Measurements from ENCODE around the gene ILKAP. TPM values are rescaled to one million over a fixed set of nuclear protein-coding genes. Genes with fewer than 3 reads are reported as not detected.

The ILKAP gene
- total RNA-seq, 1 donor from 2014 or later, result 34.1 TPM

GRCh38 chr2:238149841-238150572 lies 53.5 kb downstream of the ILKAP start:
- no peaks in the 10 kb centered on the region for H3K36me3 Mint-ChIP-seq (ENCODE audit: unreplicated experiment)
- no peak overlapping the region for H3K27ac Mint-ChIP-seq (ENCODE audit: unreplicated experiment)

GRCh38 chr2:238148981-238149380 lies 54.5 kb downstream of the ILKAP start:
- no peak for DNase-seq (ENCODE audit: extremely low spot score, unreplicated experiment)
- H3K27ac Mint-ChIP-seq (ENCODE audit: unreplicated experiment), result no peak overlapping the region
- H3K36me3 Mint-ChIP-seq (ENCODE audit: unreplicated experiment), result no peaks in the 10 kb centered on the region
- H3K4me3 Mint-ChIP-seq (ENCODE audit: unreplicated experiment), result no peak overlapping the region
- no peaks in the 10 kb centered on the region for H3K27me3 Mint-ChIP-seq (ENCODE audit: unreplicated experiment)
- peaks cover 1% of the 10 kb centered on the region for H3K9me3 Mint-ChIP-seq (ENCODE audit: unreplicated experiment)
- TF ChIP-seq CTCF (IDR thresholded peaks at IDR 0.05), result no peak
- peaks cover 2% of the 10 kb centered on the region for H3K4me1 Mint-ChIP-seq (ENCODE audit: unreplicated experiment)

More at GRCh38 chr2:238149841-238150572, 53.5 kb downstream of the ILKAP start:
- DNase-seq (ENCODE audit: extremely low spot score, unreplicated experiment), result no peak
- Mint-ChIP-seq H3K4me1 (ENCODE audit: unreplicated experiment) (no peaks in the 10 kb centered on the region), H3K27me3 (ENCODE audit: unreplicated experiment) (no peaks in the 10 kb centered on the region), H3K9me3 (ENCODE audit: unreplicated experiment) (peaks cover 4% of the 10 kb centered on the region), H3K4me3 (ENCODE audit: unreplicated experiment) (no peak overlapping the region)
- no peak for TF ChIP-seq CTCF (IDR thresholded peaks at IDR 0.05)

GRCh38 chr2:238146884-238147544 lies 56.5 kb downstream of the ILKAP start:
- Mint-ChIP-seq H3K4me3 (ENCODE audit: unreplicated experiment) (no peak overlapping the region), H3K36me3 (ENCODE audit: unreplicated experiment) (no peaks in the 10 kb centered on the region), H3K9me3 (ENCODE audit: unreplicated experiment) (no peaks in the 10 kb centered on the region), H3K27me3 (ENCODE audit: unreplicated experiment) (no peaks in the 10 kb centered on the region), H3K4me1 (ENCODE audit: unreplicated experiment) (peaks cover 10% of the 10 kb centered on the region), H3K27ac (ENCODE audit: unreplicated experiment) (no peak overlapping the region)
- no peak for TF ChIP-seq CTCF (IDR thresholded peaks at IDR 0.05)
- DNase-seq (ENCODE audit: extremely low spot score, unreplicated experiment), result no peak

GRCh38 chr2:238145851-238146250 lies 57.6 kb downstream of the ILKAP start:
- H3K27ac Mint-ChIP-seq (ENCODE audit: unreplicated experiment), result no peak overlapping the region
- no peak for TF ChIP-seq CTCF (IDR thresholded peaks at IDR 0.05)
- H3K4me1 Mint-ChIP-seq (ENCODE audit: unreplicated experiment), result peaks cover 16% of the 10 kb centered on the region
- DNase-seq (ENCODE audit: extremely low spot score, unreplicated experiment), result no peak
- no peak overlapping the region for H3K4me3 Mint-ChIP-seq (ENCODE audit: unreplicated experiment)
- H3K9me3 Mint-ChIP-seq (ENCODE audit: unreplicated experiment), result no peaks in the 10 kb centered on the region
- H3K27me3 Mint-ChIP-seq (ENCODE audit: unreplicated experiment), result no peaks in the 10 kb centered on the region
- no peaks in the 10 kb centered on the region for H3K36me3 Mint-ChIP-seq (ENCODE audit: unreplicated experiment)

- H3K4me3 Mint-ChIP-seq (ENCODE audit: unreplicated experiment), result no peak overlapping the region
- no peak overlapping the region for H3K27ac Mint-ChIP-seq (ENCODE audit: unreplicated experiment)
- DNase-seq (ENCODE audit: extremely low spot score, unreplicated experiment), result no peak
- TF ChIP-seq CTCF (IDR thresholded peaks at IDR 0.05), result no peak
- H3K36me3 Mint-ChIP-seq (ENCODE audit: unreplicated experiment), result no peaks in the 10 kb centered on the region
- no peaks in the 10 kb centered on the region for H3K9me3 Mint-ChIP-seq (ENCODE audit: unreplicated experiment)
- H3K27me3 Mint-ChIP-seq (ENCODE audit: unreplicated experiment), result no peaks in the 10 kb centered on the region
- peaks cover 16% of the 10 kb centered on the region for H3K4me1 Mint-ChIP-seq (ENCODE audit: unreplicated experiment)
These were observed 58.4 kb downstream of the ILKAP start for GRCh38 chr2:238145046-238145445.
